Epithelial cell of prostate (primary cell): Measurements from ENCODE around the gene NPAT.

ENCODE experiments used
- DNase-seq: peaks from one replicate; pipeline ENCODE4 v3.0.0-alpha.2; 2011; ENCODE audit warnings: low read depth, low spot score
- H3K27ac ChIP-seq: fragments of 450-650 bp; 2 replicates; pipeline ENCODE4 v1.5.1; 2017; ENCODE audit warnings: mild to moderate bottlenecking

Gene NPAT

DNA sequence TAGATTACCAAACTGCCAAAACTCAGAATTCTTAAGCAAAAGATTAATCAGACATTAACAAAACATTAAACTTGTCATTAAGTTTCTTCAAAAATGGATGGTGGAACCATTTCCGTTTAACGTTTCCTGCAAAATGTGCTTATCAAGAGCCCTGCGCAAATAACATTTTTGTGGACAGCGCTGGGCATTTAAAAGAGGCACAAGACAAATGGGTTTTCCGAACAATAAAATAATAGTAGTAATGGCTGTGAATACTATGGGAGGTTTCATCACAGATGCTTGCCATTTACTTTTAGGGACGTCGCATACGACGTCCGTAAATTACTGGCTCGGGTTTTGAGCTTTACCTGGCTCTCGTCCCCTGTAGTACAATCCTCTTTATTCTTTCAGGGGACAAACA is 1.1 kb downstream of the NPAT start:
- H3K27ac ChIP-seq = peak overlapping the region; percentile 87
- no peak for DNase-seq

DNA sequence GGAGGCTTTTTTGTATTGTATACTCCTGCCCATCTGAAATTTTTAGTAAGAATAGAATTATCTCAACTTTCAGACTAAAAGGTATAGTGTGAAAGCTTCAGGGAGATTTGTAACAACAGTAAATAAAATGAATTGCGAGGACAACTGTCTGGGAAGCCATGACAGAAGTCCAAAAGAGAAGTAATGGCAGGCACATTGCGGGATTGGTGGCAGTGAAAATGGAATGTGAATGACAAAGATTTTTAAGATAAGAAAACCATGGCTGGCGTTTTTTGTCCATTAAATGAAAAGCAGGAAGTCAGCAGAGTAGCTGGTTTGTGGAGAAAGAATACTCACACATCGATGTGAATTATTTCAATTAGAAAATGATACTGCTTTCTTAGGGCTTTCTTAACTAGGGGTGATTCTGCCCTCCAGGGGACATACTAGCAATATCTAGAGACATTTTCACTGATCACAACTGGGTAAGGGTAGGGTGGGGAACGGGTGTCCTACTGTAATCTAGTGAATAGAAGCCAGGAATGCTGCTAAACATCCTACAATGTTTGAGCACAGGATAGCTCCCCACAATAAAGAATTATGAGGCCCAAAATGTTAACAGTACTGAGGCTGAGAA is 1.6 kb downstream of the NPAT start:
- no peak for DNase-seq
- peak overlapping the region; percentile 87 for H3K27ac ChIP-seq

DNA sequence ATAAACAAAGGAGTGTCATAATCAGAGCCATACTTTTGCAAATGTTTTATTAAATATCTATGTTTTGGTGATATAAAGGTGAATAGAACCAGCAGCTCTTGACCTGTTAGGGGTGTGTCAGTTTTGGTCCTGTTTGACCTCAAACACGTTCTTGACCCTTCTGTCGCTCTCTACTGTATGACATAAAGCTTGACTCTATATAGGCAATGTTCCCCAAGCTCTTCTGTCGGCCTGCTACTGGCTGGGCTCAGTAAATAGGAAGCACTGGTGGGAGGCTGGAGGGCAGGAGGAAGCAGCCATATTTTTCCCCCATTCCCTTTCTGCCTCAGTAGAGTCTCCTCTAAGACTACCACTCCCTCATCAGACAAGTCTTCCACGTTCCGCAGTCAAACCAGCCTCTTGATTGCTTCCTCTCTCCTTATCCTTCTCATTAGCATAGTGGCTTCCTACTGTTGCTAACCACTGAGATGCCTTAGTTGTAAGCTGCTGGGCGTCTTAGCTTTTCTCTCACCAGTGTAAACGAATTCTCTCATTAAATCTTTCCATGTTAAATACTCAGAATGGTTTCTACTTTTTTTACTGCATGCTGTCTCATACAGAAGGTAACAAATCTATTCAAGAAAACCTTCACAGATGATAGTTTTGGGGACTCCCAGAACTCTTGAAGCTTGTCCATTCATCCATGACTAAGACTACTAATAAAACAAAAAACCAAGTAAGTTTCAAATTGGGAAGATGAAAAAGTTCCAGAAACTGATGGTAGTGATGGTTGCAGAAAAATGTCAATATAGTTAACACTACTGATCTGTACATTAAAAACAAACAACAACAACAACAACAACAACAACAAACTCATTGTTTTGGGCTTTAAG is 3.3 kb downstream of the NPAT start:
- no peak overlapping the region for H3K27ac ChIP-seq
- no peak for DNase-seq

DNA sequence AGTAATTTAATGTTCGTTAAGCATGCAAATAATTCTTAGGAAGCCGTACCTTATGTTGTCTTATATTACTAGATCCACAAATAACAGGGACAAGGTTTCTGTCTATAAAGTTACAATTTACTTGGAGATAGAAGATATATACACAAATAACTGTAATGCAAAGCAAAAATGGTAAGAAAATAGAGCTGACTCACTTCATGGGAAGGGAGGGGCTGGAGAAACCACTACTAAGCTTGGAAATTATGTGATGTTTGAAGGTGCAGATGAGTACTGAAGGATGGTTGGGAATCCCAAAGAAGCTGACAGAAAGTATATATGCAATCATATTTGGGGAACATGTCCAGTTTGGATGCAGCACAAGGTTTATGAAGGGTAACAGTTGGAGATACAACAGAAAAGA is 4.0 kb downstream of the NPAT start:
- no peak overlapping the region for H3K27ac ChIP-seq
- no peak for DNase-seq

DNA sequence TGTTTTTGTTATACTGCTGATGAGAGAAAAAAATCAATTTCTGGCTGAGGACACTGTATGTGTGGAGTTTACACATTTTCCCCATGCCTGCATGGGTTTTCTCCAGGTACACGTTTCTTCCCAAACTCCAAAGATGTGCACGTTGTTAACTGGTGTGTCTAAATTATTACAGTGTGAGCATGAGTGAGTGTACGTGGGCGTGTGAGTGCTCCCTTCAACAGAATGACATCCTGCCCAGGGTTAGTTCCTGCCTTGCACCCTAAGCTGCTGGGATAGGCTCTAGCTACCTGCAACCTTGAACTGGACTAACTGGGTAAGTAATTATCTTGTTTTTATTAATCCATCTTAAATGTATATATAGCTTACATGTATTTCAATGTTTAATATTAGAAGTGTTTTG is 5.5 kb downstream of the NPAT start:
- no peak overlapping the region for H3K27ac ChIP-seq
- no peak for DNase-seq

DNA sequence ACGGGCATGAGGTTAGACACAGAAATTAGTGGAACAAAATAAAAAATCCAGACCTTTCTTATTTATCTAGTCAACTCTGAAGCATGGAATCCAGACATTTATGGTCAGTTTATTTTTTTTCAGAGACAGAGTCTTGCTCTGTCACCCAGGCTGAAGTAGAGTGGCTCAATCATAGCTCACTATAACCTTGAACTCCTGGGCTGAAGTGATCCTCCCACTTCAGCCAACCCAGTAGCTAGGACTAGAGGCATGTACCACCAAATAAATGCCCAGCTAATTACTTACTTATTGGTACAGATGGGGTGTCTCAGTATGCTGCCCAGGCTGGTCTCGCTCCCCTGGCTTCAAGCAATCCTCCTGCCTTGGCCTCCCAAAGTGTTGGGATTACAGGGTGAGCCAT is 8.7 kb downstream of the NPAT start:
- H3K27ac ChIP-seq = no peak overlapping the region
- no peak for DNase-seq

DNA sequence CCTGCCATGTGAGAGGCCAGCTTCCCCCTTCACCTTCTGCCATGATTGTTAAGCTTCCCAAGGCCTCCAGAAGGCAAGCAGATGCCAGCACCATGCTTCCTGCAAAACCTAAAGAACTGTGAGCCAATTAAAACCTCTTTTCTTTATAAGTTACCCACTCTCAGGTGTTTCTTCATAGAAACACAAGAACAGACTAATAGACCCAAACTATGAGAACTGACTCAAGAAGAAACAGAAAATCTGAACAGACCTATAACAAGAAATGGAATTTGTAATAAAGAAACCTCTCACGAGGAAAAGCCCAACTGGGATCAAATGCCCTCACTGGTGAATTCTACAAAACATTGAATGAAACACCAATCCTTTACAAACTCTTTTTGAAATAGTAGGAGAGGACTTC is 12.0 kb downstream of the NPAT start:
- DNase-seq = no peak
- H3K27ac ChIP-seq = no peak overlapping the region

DNA sequence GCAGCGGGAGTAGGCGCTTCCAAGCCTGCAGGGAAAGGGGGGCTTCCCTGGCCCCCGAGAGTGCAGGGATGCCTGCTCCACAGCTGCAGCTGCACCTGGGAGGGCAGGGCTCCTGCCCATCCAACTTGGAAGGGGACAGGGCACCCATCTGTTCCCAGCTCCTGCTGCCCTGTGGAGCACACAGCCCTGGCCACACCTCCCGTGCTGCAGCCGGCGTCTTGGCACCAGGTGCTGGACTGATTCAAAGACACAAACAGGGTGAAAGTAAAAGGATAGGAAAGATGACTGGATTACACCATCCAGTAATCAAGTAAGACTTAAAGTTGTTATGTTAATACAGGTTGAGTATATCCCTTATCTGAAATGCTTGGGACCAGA is 14.8 kb downstream of the NPAT start:
- no peak for DNase-seq
- no peak overlapping the region for H3K27ac ChIP-seq

DNA sequence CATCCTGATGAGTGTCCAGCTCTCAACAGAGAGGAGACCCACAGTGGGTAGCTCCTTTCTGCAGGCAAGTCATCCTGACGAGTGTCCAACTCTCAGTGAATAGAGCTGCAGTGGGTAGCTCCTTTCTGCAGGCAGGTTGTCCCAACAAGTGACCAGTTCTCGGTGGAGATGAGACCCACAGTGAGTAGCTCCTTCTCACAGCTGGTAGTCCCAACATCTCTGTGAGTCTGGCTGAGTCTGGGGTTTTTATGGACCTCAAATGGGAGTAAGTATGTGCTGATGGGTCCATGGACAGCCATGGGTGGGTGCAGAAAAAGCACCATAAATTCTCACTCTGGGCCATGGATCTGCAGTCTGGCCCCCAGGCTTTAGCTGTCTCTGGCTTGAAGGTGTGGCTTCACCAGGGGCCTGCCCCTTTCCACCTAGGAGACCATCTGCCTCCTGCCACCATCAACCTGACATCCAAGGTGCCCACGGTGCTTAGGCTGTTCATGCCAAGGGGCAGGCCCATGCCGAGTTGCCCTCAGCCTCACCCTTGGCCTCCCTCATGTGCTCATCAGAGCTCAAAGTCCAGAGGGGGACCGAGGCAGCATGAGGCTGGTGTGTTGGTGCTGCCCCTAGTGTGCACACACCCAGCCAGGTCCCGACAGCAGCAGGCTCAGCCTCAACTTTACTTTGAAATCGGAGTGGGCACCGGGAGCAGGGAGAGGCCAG is 15.3 kb downstream of the NPAT start:
- no peak overlapping the region for H3K27ac ChIP-seq
- no peak for DNase-seq

DNA sequence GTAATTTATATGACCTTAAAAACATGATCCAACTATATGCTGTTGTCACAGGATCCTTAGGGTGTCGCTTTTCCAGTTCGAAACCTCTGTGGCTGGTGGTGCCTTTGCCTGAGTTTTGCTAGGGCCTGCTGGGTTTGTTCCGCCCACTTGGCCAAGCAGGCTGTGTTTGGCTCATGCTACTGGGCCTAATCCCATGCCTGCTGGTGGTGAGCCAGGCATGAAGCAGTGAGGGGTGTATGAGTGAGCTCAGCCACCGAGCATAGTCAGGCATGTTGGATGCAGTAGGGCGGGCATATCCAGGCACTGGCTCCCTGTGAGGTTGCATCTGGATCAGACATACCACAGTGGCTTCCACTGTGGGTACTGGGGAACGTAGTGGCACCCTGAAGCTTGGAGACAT is 16.3 kb downstream of the NPAT start:
- DNase-seq = no peak
- no peak overlapping the region for H3K27ac ChIP-seq

DNA sequence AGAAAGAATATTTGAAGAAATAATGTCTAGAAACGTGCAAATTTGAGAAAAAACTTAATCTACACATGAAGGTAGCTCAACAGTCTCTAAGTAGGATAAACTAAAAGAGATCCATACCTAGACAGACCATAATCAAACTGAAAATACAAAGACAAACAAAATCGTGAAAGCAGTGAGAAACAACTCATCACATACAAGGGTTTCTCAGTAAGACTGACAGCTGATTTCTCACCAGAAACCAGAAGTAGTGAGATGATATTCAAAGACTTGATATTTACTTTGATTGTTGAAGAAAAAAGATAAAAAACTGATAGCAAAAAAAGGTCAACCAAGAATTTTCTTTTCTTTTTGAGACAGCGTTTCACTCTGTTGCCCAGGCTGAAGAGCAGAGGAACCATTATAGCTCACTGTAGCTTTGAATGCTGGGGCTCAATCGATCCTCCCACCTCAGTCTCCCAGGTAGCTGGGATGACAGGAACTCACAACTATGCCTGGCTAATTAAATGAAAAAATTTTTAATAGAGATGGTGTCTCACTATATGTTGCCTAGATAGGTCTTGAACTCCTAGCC is 17.4 kb downstream of the NPAT start:
- H3K27ac ChIP-seq = no peak overlapping the region
- no peak for DNase-seq

DNA sequence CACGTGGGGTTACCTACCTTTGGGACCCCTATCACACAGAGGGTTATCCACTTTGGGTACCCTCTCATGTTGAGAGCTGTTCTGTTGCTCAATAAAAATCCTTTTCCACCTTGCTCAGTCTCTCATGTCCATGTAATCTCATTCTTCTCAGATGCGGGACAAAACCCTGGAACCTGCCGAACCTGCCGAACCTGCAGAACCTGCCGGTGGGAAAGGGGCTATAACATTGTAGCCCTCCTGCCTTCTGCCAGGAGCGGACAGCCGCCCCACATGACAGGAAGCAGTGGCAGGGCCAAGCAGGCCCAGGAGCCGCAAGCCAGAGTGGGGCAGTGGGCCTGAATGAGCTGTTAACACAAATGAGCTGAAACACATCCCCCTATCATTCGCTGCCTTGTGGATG is 18.1 kb downstream of the NPAT start:
- H3K27ac ChIP-seq = no peak overlapping the region
- DNase-seq = no peak

DNA sequence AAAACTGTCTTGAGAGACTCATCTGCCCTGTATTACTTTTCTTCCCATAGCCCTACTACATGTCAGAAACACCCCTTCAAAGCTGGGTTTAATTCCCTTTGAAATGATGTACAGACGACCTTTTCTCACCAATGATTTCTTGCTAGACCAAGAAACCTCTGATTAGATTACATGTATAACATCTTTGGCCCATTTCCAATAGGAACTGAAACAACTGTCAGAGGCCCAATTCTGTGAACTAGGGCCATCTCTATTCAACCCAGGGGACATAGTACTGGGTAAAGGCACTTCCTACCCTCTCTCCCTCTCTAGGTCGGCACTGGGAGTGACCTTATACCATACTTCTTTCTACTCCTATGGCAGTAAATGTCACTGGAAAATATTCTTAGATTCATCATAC is 19.4 kb downstream of the NPAT start:
- DNase-seq = no peak
- no peak overlapping the region for H3K27ac ChIP-seq

DNA sequence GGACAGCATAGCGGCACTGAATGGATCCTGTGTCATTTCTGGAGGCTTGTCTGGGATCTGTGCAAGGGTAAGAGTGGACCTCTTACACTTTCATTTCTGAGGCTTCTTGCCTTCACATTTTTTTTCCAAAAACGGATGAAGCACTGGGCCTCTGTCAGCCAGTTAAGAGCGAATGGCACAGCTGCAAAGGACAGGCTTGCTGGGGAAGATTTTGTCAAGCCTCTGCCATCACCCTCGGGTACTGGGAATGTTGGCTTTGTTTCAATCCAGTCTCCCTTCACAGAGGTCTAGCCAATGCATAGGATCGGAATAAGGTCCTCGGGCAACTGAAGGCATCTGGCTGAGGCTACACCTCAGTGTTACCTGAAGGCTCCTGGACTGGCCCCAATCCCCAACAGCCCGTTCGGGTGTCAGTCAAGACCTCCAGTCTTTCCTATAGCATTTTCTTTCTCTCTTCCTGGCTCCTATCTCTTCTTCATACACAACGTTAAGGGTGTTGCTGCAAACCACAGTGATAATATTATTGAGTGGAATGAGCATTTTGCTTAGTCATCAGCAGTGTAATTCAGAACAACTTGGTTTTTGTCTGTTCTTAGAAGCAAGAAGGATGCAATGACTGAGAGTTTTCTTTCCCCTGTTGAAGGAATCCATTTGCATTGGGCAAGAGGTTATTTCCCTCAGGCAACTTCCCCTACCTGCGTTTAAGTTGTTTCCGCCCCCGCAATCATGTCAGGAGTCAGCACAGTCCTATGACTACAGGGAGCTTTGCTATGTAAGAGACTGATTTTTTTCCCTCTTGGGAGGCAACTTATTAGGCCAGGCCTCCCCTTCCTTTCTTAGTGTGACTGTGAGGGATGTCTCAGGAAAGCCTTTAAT is 22.8 kb downstream of the NPAT start:
- peak overlapping the region; percentile 74 for H3K27ac ChIP-seq
- peak; percentile 81 for DNase-seq

DNA sequence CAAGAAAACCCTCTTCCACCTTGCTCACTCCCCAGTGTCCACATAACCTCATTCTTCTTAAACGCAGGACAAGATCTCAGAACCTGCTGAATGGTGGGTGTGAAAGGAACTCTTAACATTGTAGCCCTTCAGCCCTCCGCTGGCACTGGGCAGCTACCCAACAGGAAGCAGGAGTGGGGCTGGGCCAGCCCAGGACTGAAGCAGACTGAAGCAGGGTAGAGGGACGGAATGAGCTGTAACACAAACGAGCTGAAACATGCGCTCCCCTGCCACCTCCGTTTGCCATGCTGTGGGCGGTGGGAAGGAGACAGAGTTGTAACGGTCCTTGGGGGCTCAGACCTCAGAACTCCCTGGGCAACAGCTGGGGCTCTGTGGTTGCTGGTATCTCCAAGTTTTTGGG is 23.6 kb downstream of the NPAT start:
- no peak for DNase-seq
- peak overlapping the region; percentile 74 for H3K27ac ChIP-seq

DNA sequence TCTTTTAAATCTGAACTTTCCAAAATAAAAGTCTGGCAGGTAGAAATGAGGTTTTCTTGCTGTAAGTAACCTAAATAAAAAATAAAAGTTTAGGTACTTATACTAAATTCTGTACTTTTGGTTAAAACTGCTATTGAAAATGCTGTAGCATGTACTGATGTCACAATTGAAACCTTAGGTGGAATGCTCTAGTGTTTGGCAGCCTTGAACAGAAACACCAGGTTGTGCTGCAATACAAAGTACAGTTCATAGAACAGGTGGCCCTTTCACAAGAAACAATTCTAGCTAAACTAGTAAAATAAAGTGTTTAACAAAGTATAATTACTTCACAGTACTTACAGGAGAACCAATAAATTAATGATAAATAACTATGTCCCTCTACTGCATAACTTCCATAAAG is 25.1 kb downstream of the NPAT start:
- no peak for DNase-seq
- no peak overlapping the region for H3K27ac ChIP-seq

DNA sequence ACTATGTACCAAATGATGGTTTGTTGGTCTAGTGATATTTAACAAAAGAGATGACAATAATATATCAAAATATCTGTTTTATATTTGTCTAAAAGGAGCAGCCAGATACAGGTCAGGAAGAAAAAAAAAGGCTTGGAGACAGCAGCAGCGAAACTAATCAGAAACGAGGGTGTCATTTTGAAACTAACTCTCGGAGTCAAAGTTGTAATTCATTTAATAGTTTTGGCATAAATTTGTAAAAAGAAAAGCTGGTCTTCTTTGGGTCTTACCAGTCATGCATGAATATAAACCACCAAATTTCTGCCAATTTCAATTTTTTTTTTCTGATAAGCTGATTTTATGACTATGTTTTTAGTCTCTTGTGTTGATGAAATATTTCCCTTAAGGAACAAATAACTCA is 25.5 kb downstream of the NPAT start:
- no peak for DNase-seq
- H3K27ac ChIP-seq = no peak overlapping the region

DNA sequence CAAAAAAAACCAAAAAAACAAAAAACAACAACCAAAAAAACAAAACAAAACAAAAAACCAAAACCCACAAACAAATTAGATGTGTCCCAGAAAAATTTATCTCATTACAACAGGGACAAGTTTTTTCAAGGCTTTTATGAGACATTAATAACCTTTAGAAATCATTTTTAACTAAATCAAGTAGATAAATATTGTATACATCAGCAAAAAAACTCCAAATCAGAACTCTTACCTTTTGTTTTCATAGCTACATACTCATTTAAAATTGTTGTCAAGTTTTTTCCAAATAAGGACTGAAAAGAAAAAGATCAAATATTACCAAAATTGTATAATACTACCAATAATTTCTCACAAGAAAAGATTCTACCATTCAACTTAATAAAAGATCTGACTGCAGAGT is 28.7 kb downstream of the NPAT start:
- DNase-seq = no peak
- H3K27ac ChIP-seq = no peak overlapping the region

DNA sequence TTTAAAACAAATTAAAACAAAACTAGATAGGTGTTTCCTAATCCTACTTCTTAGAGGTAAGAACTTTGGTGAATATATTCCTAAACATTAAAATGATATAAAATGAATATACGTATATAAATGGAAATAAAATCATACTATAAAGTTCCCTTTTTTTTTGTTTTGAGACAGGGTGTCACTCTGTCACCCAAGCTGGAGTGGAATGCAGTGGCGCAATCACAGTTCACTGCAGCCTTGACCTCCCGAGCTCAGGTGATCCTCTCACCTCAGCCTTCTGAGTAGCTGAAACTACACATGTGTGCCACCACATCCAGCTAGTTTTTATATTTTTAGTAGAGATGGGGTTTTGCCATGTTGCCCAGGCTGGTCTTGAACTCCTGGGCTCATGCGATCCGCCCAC is 44.9 kb downstream of the NPAT start:
- DNase-seq = no peak

DNA sequence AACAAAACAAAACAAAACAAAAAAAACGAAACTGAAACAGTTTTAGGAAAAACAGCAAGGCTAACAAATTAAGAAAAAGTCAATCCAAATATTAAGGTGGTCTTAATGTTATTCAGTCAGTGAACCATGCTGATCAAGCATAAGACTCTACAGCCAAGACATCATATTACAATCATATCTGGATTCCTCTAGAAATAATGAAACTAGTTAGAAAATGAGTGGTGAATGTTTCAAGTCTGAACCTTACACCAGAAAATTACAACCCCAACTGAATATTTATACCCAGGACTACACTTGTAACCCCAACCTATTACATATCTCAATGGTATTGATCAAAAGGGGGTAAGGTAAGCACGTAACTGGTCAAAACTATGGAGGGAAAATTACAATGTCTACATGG is 52.3 kb downstream of the NPAT start:
- DNase-seq = no peak

More for the DNA sequence above, 44.9 kb downstream of the NPAT start:
- H3K27ac ChIP-seq = no peak overlapping the region

More for the DNA sequence above, 52.3 kb downstream of the NPAT start:
- no peak overlapping the region for H3K27ac ChIP-seq
